SH-SY5Y (cell line): Measurements from ENCODE around the gene SIRT3.

Source experiments
- GATA2 ChIP-seq: IDR thresholded peaks from 2 replicates; pipeline ENCODE4 v1.6.1; 2011; ENCODE audit warnings: mild to moderate bottlenecking, low read depth, low read length
- GATA3 ChIP-seq: IDR thresholded peaks from 2 replicates; pipeline ENCODE4 v1.6.1; 2011; ENCODE audit warnings: low read depth, mild to moderate bottlenecking, low read length, moderate library complexity

DNA sequence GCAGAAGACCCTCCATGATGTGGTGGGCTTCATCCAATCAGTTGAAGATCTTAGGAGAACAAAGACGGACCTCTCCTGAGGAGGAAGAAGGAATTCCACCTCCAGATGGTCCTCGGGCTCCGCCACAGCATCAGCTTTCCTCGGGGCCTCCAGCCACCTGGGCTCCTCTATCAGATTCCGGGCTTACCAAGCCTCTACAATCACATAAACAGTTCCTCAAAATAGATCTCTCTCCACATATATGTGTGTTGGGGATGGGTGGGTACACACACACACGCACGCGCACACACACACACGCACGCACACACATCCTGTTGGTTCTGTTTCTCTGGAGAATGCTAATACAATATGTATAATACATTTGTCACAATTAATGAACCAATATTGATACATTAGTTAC is 23.3 kb upstream of the SIRT3 start:
- TF ChIP-seq GATA2 (no peak), GATA3 (no peak)
